ENCODE data around the gene CCDC71.

The CCDC71 gene

DNA sequence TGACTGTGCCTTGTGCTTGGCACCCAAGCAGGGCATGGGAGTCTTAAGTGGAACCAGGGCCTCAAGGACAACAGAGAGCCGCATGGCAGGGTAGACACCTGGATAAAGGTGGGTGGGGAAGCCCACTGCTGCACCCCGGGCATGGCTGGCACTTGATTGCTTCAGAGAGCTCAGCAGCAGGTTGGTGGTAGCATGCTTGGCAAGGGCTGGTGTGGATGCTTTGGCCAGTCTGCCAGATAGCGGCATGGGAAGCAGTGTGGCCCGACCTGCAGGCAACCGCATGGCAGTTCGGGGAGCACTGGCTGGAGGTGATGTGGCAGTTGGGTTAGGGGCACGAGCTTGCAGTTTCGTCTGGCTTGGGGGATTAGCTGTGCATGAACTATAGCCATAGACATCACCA is 2.5 kb downstream of the CCDC71 start:
- POLR2A ChIA-PET (ENCODE audit: low non-redundant PET) = no interaction called here

DNA sequence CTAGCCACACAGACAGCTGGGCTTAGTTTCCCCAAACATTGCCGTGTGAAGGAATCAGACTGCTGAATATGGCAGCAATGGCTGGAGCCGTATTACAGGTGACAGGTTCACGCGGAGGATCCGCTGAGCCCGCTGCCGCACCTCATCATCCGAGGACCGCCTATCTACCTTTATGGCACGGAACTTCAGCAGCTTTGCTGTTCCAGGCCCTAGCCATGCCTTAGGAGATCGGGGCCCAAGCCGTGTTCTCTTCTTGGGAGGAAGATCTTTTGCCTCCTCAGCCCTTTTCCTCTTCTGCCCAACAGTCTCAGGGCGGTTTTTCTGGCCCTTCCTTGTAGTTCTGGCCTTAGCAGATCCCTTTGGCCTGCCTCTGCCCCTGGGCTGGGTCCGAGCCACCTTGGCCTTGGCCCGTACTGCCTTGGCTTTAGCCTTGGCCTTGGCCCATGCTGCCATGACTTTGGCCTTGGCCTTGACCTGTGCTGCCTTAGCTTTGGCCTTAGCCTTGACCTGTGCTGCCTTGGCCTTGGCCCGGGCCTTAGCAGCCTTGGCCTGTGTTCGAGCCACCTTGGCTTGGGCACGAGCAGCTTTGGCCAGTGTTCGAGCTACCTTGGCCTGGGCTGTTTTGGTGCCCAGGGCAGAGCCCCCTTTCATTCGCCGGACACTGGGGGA is 3.2 kb downstream of the CCDC71 start:
- CTCF ChIA-PET = no interaction called here
- no peak for TF ChIP-seq CTCF (conservative IDR thresholded peaks at IDR 0.05; ENCODE audit: low read depth)

More for the DNA sequence above, 2.5 kb downstream of the CCDC71 start:
- H3K27ac ChIP-seq = no peak overlapping the region
- TF ChIP-seq CTCF (conservative IDR thresholded peaks at IDR 0.05; ENCODE audit: low read depth) = no peak
- no peak for DNase-seq (ENCODE audit: low spot score)
- CTCF ChIA-PET = no interaction called here

DNA sequence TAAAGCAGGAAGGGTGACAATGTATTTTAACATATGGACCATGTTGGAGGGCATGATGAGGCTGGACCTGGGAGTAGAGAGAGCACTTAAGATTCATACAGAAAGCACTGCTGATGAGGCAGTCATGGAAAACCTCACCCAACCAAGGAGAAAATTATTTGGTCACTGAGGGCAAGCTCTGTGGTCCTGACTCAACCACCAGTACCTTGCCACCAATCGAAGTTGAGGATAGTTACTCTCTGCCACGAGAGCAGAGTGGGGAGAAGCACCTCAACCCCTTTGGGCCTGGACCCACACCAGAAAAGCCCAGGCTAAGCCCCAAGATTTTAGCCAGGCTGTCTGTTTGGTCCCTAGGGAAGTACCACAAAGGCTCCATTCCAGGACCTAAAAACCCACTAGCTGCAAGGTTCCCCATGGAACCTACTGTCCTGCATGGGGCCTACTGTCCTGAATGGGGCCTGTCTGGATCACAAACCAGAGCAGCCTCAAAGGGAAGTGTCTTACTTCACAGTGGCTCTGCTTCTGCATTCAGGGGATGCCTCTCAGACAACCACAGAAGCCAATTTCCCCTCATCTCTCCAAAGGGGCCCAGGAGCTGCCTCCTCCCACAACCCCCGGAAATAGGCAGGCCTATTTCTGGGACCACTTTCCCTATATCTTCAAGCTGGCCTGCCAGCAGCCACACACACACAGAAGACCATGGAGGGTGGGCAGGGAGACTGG is 4.2 kb downstream of the CCDC71 start:
- POLR2A ChIA-PET (ENCODE audit: low non-redundant PET) = no interaction called here
- no peak for TF ChIP-seq CTCF (conservative IDR thresholded peaks at IDR 0.05; ENCODE audit: low read depth)
- CTCF ChIA-PET = no interaction called here
- no peak for DNase-seq (ENCODE audit: low spot score)
- H3K27ac ChIP-seq = peak overlapping the region; percentile 35

More for the DNA sequence above, 3.2 kb downstream of the CCDC71 start:
- DNase-seq (ENCODE audit: low spot score) = no peak
- no peak overlapping the region for H3K27ac ChIP-seq
- POLR2A ChIA-PET (ENCODE audit: low non-redundant PET) = no interaction called here

DNA sequence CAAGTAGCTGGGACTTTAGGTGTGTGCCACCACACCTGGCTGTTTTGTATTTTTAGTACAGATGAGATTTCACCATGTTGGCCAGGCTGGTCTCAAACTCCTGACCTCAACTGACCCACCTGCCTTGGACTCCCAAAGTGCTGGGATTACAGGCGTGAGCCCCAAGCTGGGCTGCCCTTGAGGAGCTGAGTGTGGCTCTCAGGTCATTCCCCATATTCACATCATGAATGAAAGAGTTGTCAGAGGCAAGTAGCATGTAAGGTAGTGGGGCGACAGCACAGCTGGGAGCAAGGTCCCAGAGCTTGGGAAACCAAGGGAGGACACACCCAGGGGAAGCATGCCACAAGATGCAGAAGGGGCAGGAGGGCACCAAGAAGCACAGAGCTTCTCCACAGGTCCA is 4.9 kb downstream of the CCDC71 start:
- TF ChIP-seq CTCF (conservative IDR thresholded peaks at IDR 0.05; ENCODE audit: low read depth) = no peak
- peak overlapping the region; percentile 35 for H3K27ac ChIP-seq
- ChIA-PET CTCF (interaction anchor here (0.6 kb wide), 1 partner anchor 1892 kb away, joined by 3 read pairs; no protein-coding TSS in a partner anchor), POLR2A (ENCODE audit: low non-redundant PET) (no interaction called here)
- DNase-seq (ENCODE audit: low spot score) = no peak

- TF ChIP-seq CTCF (conservative IDR thresholded peaks at IDR 0.05; ENCODE audit: low read depth) = no peak
- POLR2A ChIA-PET (ENCODE audit: low non-redundant PET) = no interaction called here
- CTCF ChIA-PET = interaction anchor here (0.5 to 0.9 kb wide), 3 partner anchors 22 to 86 kb away, joined by 3 to 4 read pairs (median 3); no protein-coding TSS in a partner anchor
- H3K27ac ChIP-seq = peak overlapping the region; percentile 39
- DNase-seq (ENCODE audit: low spot score) = no peak
Observed at GRCh38 chr3:49158792-49159191, 7.3 kb downstream of the CCDC71 start.

- no peak for DNase-seq (ENCODE audit: low spot score)
- POLR2A ChIA-PET (ENCODE audit: low non-redundant PET) = no interaction called here
- CTCF ChIA-PET = interaction anchor here (0.5 to 0.9 kb wide), 3 partner anchors 22 to 86 kb away, joined by 3 to 4 read pairs (median 3); no protein-coding TSS in a partner anchor
- peak overlapping the region; percentile 39 for H3K27ac ChIP-seq
- TF ChIP-seq CTCF (conservative IDR thresholded peaks at IDR 0.05; ENCODE audit: low read depth) = peak; percentile 60
Observed at GRCh38 chr3:49158103-49158709, 7.9 kb downstream of the CCDC71 start.

Measured in RWPE1 (cell line).